Keratinocyte (primary cell): ENCODE results near the gene CD59. TPM values are rescaled to one million over a fixed set of nuclear protein-coding genes. Genes with fewer than 3 reads are reported as not detected.

Experiments
- DNase-seq: peaks from one replicate; pipeline ENCODE4 v3.0.0-alpha.2; 2011; ENCODE audit warnings: low read depth, missing footprints, low spot score
- FAIRE-seq: peaks from 2 replicates; lab custom pipeline; 2011; peaks lifted over from hg19 to GRCh38; lab: Jason Lieb, UNC
- H2AFZ ChIP-seq: 2 replicates; pipeline ENCODE4 v1.6.0; 2012; ENCODE audit warnings: low read length, control low read depth, inconsistent platforms; ENCODE audit not compliant: control insufficient read depth
- H3K27ac ChIP-seq: 2 replicates; pipeline ENCODE4 v1.5.1; 2011; ENCODE audit warnings: low read length; ENCODE audit not compliant: control insufficient read depth, insufficient read depth
- H3K27me3 ChIP-seq: 3 replicates; pipeline ENCODE4 v1.6.0; 2011; ENCODE audit warnings: low read length; ENCODE audit not compliant: control insufficient read depth, insufficient read depth; ENCODE audit errors: extremely low read depth
- H3K36me3 ChIP-seq, 2 experiments: 2 replicates in 1 of 2; 3 replicates in 1 of 2; pipeline ENCODE4 v1.5.1; 2011; ENCODE audit warnings: low read length in 2 of 2, mild to moderate bottlenecking in 1 of 2; ENCODE audit not compliant: control insufficient read depth in 2 of 2, insufficient read depth in 2 of 2; ENCODE audit errors: extremely low read depth in 1 of 2
- H3K4me1 ChIP-seq: 3 replicates; pipeline ENCODE4 v1.5.1; 2011; ENCODE audit warnings: low read length; ENCODE audit not compliant: control insufficient read depth, insufficient read depth; ENCODE audit errors: extremely low read depth
- H3K4me2 ChIP-seq: 3 replicates; pipeline ENCODE4 v1.6.0; 2011; ENCODE audit warnings: low read depth, low read length; ENCODE audit not compliant: control insufficient read depth, insufficient read depth; ENCODE audit errors: extremely low read depth
- H3K4me3 ChIP-seq, 3 experiments: fragments of 200-600 bp in 1 of 3; sonication (generic) in 1 of 3; 2 replicates in 2 of 3; 3 replicates in 1 of 3; pipeline ENCODE4 v1.5.1; 2011 to 2016; ENCODE audit warnings: low read length in 3 of 3, mild to moderate bottlenecking in 3 of 3, control low read depth in 2 of 3, inconsistent platforms in 1 of 3, low read depth in 1 of 3, mixed read lengths in 1 of 3, mixed run types in 1 of 3, moderate library complexity in 1 of 3; ENCODE audit not compliant: control insufficient read depth in 2 of 3, insufficient read depth in 2 of 3; ENCODE audit errors: extremely low read depth in 1 of 3
- H3K79me2 ChIP-seq: 2 replicates; pipeline ENCODE4 v1.6.0; 2012; ENCODE audit warnings: low read length; ENCODE audit not compliant: control insufficient read depth, insufficient read depth
- H3K9ac ChIP-seq: 3 replicates; pipeline ENCODE4 v1.6.0; 2011; ENCODE audit warnings: low read length; ENCODE audit not compliant: control insufficient read depth, insufficient read depth; ENCODE audit errors: extremely low read depth
- H3K9me1 ChIP-seq: 3 replicates; pipeline ENCODE4 v1.6.0; 2011; ENCODE audit warnings: low read length; ENCODE audit not compliant: control insufficient read depth, insufficient read depth; ENCODE audit errors: extremely low read depth
- H3K9me3 ChIP-seq: 2 replicates; pipeline ENCODE4 v1.5.1; 2012; ENCODE audit warnings: low read depth, low read length; ENCODE audit not compliant: control insufficient read depth
- H4K20me1 ChIP-seq: 3 replicates; pipeline ENCODE4 v1.6.0; 2011; ENCODE audit warnings: low read length; ENCODE audit not compliant: control insufficient read depth, insufficient read depth; ENCODE audit errors: extremely low read depth
- EZH2 ChIP-seq: IDR thresholded peaks from one replicate; pipeline ENCODE4 v1.6.1; 2012; ENCODE audit warnings: inconsistent platforms, mild to moderate bottlenecking, low read length, moderate library complexity
- dilution Hi-C: fragments of 300-500 bp; cut with MboI; formaldehyde crosslinking; loops from one replicate; pipeline ENCODE4 v1.7.0; 2020; ENCODE audit warnings: low sequenced_read_pairs; ENCODE audit not compliant: extremely low pct_ligation_motif_present
- polyA plus RNA-seq, 5 experiments: library from polyadenylated mRNA; depleted of rRNA in 3 of 5; stranded (reverse) in 3 of 5; stranded (forward) in 1 of 5; unstranded in 1 of 5; fragments of >200 nt; gene quantifications; 1 replicate in 1 of 5; 2 replicates in 3 of 5; 3 replicates in 1 of 5; pipeline versions ENCODE4 v1.2.1 to v1.2.3, GENCODE V29; 2011 to 2012; ENCODE audit warnings: missing spikeins in 2 of 5, low read depth in 1 of 5, low replicate concordance in 1 of 5
- TF ChIP-seq, protein P1 (sequence below), 3 experiments: IDR thresholded peaks in 1 of 3; conservative IDR thresholded peaks in 1 of 3; optimal IDR thresholded peaks in 1 of 3; 2 replicates in 2 of 3; 3 replicates in 1 of 3; pipeline versions ENCODE3 to v1.5.1; 2011; ENCODE audit warnings: low read length in 3 of 3, mild to moderate bottlenecking in 3 of 3, moderate library complexity in 2 of 3, control low read depth in 1 of 3, inconsistent platforms in 1 of 3; ENCODE audit not compliant: insufficient read depth in 2 of 3; ENCODE audit errors: extremely low read depth in 1 of 3

CD59 gene
- polyA plus RNA-seq, 1 donor (not counting 4 experiments of a cell fraction or from before 2014, with no cell fraction given): 1,349 TPM

DNA sequence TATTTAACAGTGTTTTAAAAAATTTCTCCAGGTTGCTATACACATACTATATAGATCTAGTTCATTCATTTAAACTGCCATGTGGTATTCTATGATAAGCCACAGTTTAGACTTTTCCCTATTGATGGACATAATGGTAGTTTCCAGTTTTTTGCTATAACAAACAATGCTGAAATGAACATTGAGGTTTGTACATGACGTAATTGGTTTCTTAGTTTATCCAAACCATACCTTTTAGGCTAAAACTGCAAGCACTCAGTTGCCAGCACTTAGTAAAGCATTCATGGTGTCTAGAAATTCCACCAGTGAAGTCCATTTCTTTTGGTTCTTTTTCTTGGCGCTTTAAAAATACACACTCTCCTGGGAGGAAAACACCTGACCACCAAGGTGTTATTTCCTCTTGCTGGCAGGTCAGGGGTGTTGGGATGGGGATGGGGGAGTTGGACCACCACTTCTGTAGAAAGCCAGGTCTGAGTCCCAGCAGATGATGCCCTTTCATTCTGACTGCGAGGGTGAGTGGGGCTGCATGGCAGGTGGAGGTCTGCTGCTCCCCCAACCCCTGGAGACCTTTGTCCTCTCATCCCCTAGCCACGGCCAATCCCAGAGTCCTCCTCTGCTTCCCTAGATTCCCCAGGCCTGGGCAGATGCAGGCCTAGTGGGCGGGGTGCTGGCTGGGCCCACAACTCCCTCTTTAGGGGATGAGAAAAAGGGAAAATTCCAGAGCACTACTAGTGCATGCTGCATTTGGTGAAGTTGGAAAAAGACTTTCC, 76.7 kb downstream of the CD59 start:
- FAIRE-seq: no peak
- peaks cover 15% of the 10 kb centered on the region for H3K4me1 ChIP-seq
- H3K27me3 ChIP-seq: no peaks in the 10 kb centered on the region

DNA sequence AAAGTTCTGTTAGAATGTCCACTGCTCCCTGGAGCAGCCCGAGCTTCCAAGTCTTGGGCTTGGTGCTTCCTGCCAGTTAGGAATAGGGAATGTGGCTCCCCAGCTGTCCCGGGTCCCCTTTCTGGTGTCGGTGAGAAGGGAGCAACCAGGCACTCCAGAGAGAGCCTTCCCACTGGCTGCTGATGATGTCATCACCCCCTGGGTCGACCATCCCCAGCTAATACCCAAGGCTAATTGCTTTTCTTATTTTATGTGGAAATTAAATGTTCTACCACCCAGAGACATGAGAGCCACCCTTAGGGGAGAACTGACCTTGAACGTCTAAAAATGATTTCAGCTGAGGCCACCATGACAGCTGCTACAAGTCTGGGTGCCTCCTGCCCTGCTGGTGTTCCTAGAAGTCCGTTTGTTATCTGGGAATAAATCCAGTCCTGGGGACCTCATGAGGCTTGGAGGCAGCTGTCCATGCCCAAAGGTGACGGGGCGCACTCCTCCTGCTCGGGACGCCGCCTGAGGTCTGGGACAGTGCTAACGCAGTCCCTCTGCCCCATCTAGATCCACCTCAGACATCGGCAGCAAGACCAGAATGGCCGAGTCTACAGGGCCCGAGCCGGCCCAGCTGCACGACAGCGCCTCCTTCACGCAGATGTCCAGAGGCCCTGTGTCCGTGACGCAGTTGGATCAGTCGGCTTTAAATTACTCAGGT, 77.9 kb downstream of the CD59 start:
- no peak overlapping the region for H3K4me2 ChIP-seq
- H2AFZ ChIP-seq: no peak overlapping the region
- DNase-seq: no peak
- no peaks in the 10 kb centered on the region for H4K20me1 ChIP-seq
- no peaks in the 10 kb centered on the region for H3K79me2 ChIP-seq
- no peaks in the 10 kb centered on the region for H3K9me1 ChIP-seq
- H3K36me3 ChIP-seq: no peaks in the 10 kb centered on the region
- peaks cover 15% of the 10 kb centered on the region for H3K4me1 ChIP-seq
- no peak overlapping the region for H3K9ac ChIP-seq
- no peak overlapping the region for H3K4me3 ChIP-seq
- no peak for FAIRE-seq
- H3K27ac ChIP-seq: no peak overlapping the region
- dilution Hi-C loops: no loop called here
- H3K27me3 ChIP-seq: no peaks in the 10 kb centered on the region
- H3K9me3 ChIP-seq: no peaks in the 10 kb centered on the region
- TF ChIP-seq, protein P1, sequence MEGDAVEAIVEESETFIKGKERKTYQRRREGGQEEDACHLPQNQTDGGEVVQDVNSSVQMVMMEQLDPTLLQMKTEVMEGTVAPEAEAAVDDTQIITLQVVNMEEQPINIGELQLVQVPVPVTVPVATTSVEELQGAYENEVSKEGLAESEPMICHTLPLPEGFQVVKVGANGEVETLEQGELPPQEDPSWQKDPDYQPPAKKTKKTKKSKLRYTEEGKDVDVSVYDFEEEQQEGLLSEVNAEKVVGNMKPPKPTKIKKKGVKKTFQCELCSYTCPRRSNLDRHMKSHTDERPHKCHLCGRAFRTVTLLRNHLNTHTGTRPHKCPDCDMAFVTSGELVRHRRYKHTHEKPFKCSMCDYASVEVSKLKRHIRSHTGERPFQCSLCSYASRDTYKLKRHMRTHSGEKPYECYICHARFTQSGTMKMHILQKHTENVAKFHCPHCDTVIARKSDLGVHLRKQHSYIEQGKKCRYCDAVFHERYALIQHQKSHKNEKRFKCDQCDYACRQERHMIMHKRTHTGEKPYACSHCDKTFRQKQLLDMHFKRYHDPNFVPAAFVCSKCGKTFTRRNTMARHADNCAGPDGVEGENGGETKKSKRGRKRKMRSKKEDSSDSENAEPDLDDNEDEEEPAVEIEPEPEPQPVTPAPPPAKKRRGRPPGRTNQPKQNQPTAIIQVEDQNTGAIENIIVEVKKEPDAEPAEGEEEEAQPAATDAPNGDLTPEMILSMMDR (optimal IDR thresholded peaks at IDR 0.05 in 1 of 3, IDR thresholded peaks at IDR 0.05 in 1 of 3, conservative IDR thresholded peaks at IDR 0.05 in 1 of 3; ENCODE audit: extremely low read depth in 1 of 3, insufficient read depth in 2 of 3, low read length in 3 of 3): no peak
- TF ChIP-seq EZH2: no peak

More for the DNA sequence above, 76.7 kb downstream of the CD59 start:
- Histone ChIP-seq H4K20me1 (no peaks in the 10 kb centered on the region), H3K4me3 (no peak overlapping the region), H3K4me2 (no peak overlapping the region), H3K79me2 (no peaks in the 10 kb centered on the region), H2AFZ (no peak overlapping the region), H3K9ac (no peak overlapping the region), H3K9me3 (no peaks in the 10 kb centered on the region), H3K27ac (no peak overlapping the region), H3K36me3 (no peaks in the 10 kb centered on the region), H3K9me1 (no peaks in the 10 kb centered on the region)
- TF ChIP-seq EZH2: no peak
- TF ChIP-seq, protein P1 (optimal IDR thresholded peaks at IDR 0.05 in 1 of 3, IDR thresholded peaks at IDR 0.05 in 1 of 3, conservative IDR thresholded peaks at IDR 0.05 in 1 of 3; ENCODE audit: extremely low read depth in 1 of 3, insufficient read depth in 2 of 3, low read length in 3 of 3): no peak
- no peak for DNase-seq
- dilution Hi-C loops: no loop called here
